Tibial artery (tissue), 4 donors: ENCODE measurements around the gene CHIC2.
A peak's percentile ranks its signal among the peaks of the same experiment; 100 is the strongest.

Experiments used
- DNase-seq, 2 donors: peaks; one replicate each; pipeline ENCODE4 v3.0.0-alpha.2; 2019
- H3K27ac ChIP-seq, 2 donors: fragments of 200-600 bp; sonication (generic) in 1 of 2; 1 replicate in 1 of 2; 2 replicates in 1 of 2; pipeline ENCODE4 v1.5.1; 2018 to 2019; ENCODE audit warnings: mild to moderate bottlenecking in 1 of 2
- H3K27me3 ChIP-seq, 2 donors: fragments of 200-600 bp; sonication (generic) in 1 of 2; one replicate each; pipeline versions ENCODE4 v1.5.1 to v1.6.0; 2016 to 2019
- H3K36me3 ChIP-seq, 3 donors: fragments of 200-600 bp; sonication (generic) in 2 of 3; one replicate each; pipeline ENCODE4 v1.5.1; 2016 to 2019; ENCODE audit warnings: mild to moderate bottlenecking in 2 of 3
- H3K4me1 ChIP-seq, 4 donors: fragments of 200-600 bp; sonication (generic) in 2 of 4; 1 replicate in 3 of 4; 2 replicates in 1 of 4; pipeline ENCODE4 v1.5.1; 2016 to 2019
- H3K4me3 ChIP-seq, 2 donors: fragments of 200-600 bp; sonication (generic) in 1 of 2; 1 replicate in 1 of 2; 2 replicates in 1 of 2; pipeline ENCODE4 v1.5.1; 2018 to 2019; ENCODE audit warnings: mild to moderate bottlenecking in 2 of 2
- H3K9me3 ChIP-seq, 3 donors: fragments of 200-600 bp; sonication (generic) in 1 of 3; one replicate each; pipeline ENCODE4 v1.5.1; 2016 to 2019
- CTCF ChIP-seq, 2 experiments: fragments of 200-600 bp in 1 of 2; fragments of 450-650 bp in 1 of 2; IDR thresholded peaks; one replicate each; pipeline ENCODE4 v1.5.1; 2017 to 2019; ENCODE audit warnings: antibody characterized with exemption in 2 of 2, mild to moderate bottlenecking in 1 of 2, moderate library complexity in 1 of 2
- intact Hi-C: fragments of 100-400 bp; cut with DNase I; formaldehyde crosslinking; loops from one replicate; pipeline ENCODE4 v1.15.0; 2023; ENCODE audit warnings: low total_unique reads

CHIC2 gene

GRCh38 chr4:54099748-54100574, 35.6 kb upstream of the CHIC2 start, which contains the start of gene GSX2:
Gene GSX2 (plus strand): TSS chr4:54100163. CDS start chr4:54100345, 182 bp downstream.
- no peak for TF ChIP-seq CTCF (IDR thresholded peaks at IDR 0.05)
- Histone ChIP-seq H3K27ac (no peak within 1 kb of the TSS), H3K4me1 (peaks cover 0 to 40% (median 35%) of the 10 kb centered on the region in 4 donors), H3K36me3 (no peaks in the 10 kb centered on the region), H3K4me3 (peak within 1 kb of the TSS; percentile 27 to 46), H3K9me3 (no peaks in the 10 kb centered on the region), H3K27me3 (peaks cover 0 to 89% of the 10 kb centered on the region in 2 donors)
- intact Hi-C loops = loop anchor here (5.0 kb wide), 1 partner anchor 132 kb away; no protein-coding TSS in a partner anchor
- peak in 1 of 2 donors; percentile 40 for DNase-seq

- Histone ChIP-seq H3K27ac (no peak overlapping the region), H3K9me3 (no peaks in the 10 kb centered on the region), H3K36me3 (no peaks in the 10 kb centered on the region), H3K4me1 (peaks cover 0 to 40% (median 35%) of the 10 kb centered on the region in 4 donors), H3K27me3 (peaks cover 0 to 89% of the 10 kb centered on the region in 2 donors), H3K4me3 (peak overlapping the region; percentile 27 to 46)
- intact Hi-C loops = no loop called here
- TF ChIP-seq CTCF (IDR thresholded peaks at IDR 0.05) = no peak
- no peak for DNase-seq
These were observed 34.9 kb upstream of the CHIC2 start for GRCh38 chr4:54099287-54099747.

GRCh38 chr4:54098375-54098774, 34.0 kb upstream of the CHIC2 start:
- H3K9me3 ChIP-seq = no peaks in the 10 kb centered on the region
- H3K27me3 ChIP-seq = peaks cover 0 to 88% of the 10 kb centered on the region in 2 donors
- H3K27ac ChIP-seq = no peak overlapping the region
- H3K36me3 ChIP-seq = no peaks in the 10 kb centered on the region
- peaks cover 0 to 32% (median 29%) of the 10 kb centered on the region in 4 donors for H3K4me1 ChIP-seq
- no peak for DNase-seq
- intact Hi-C loops = no loop called here
- no peak overlapping the region for H3K4me3 ChIP-seq
- TF ChIP-seq CTCF (IDR thresholded peaks at IDR 0.05) = no peak

GRCh38 chr4:54097152-54097551, 32.7 kb upstream of the CHIC2 start:
- intact Hi-C loops = no loop called here
- Histone ChIP-seq H3K27me3 (peaks cover 0 to 80% of the 10 kb centered on the region in 2 donors), H3K36me3 (no peaks in the 10 kb centered on the region), H3K9me3 (no peaks in the 10 kb centered on the region), H3K27ac (no peak overlapping the region), H3K4me3 (no peak overlapping the region), H3K4me1 (peaks cover 0 to 34% (median 30%) of the 10 kb centered on the region in 4 donors)
- DNase-seq = no peak
- no peak for TF ChIP-seq CTCF (IDR thresholded peaks at IDR 0.05)

GRCh38 chr4:54096295-54096962, 32.0 kb upstream of the CHIC2 start:
- peaks cover 0 to 36% (median 32%) of the 10 kb centered on the region in 4 donors for H3K4me1 ChIP-seq
- peaks cover 0 to 73% of the 10 kb centered on the region in 2 donors for H3K27me3 ChIP-seq
- no peak overlapping the region for H3K4me3 ChIP-seq
- H3K27ac ChIP-seq = no peak overlapping the region
- intact Hi-C loops = no loop called here
- no peaks in the 10 kb centered on the region for H3K9me3 ChIP-seq
- no peaks in the 10 kb centered on the region for H3K36me3 ChIP-seq
- no peak for DNase-seq
- TF ChIP-seq CTCF (IDR thresholded peaks at IDR 0.05) = no peak
